Lower leg skin (tissue), 3 donors: ENCODE data around the gene COMMD1.

ENCODE experiments used
- CTCF ChIP-seq, 3 donors: fragments of 450-650 bp; IDR thresholded peaks; one replicate each; pipeline ENCODE4 v1.5.1; 2016; ENCODE audit warnings: antibody characterized with exemption in 3 of 3, mild to moderate bottlenecking in 3 of 3, moderate library complexity in 2 of 3
- POLR2A ChIP-seq, 2 donors: fragments of 450-650 bp; IDR thresholded peaks; one replicate each; pipeline ENCODE4 v1.6.1; 2016 to 2017; ENCODE audit warnings: antibody characterized with exemption in 2 of 2, mild to moderate bottlenecking in 1 of 2, moderate library complexity in 1 of 2

- no peak for TF ChIP-seq CTCF (IDR thresholded peaks at IDR 0.05)
- TF ChIP-seq POLR2A (IDR thresholded peaks at IDR 0.05) = no peak
Measured at GRCh38 chr2:61959381-61960293, 54.2 kb downstream of the COMMD1 start.
